GM10847 (cell line): ENCODE data around the gene TSSK2.
A peak's percentile ranks its signal among the peaks of the same experiment; 100 is the strongest.

ENCODE experiments used
- POLR2A ChIP-seq: IDR thresholded peaks from 2 replicates; pipeline ENCODE4 v1.6.1; 2011; ENCODE audit not compliant: insufficient read length; ENCODE audit errors: extremely low read depth

The TSSK2 gene

DNA sequence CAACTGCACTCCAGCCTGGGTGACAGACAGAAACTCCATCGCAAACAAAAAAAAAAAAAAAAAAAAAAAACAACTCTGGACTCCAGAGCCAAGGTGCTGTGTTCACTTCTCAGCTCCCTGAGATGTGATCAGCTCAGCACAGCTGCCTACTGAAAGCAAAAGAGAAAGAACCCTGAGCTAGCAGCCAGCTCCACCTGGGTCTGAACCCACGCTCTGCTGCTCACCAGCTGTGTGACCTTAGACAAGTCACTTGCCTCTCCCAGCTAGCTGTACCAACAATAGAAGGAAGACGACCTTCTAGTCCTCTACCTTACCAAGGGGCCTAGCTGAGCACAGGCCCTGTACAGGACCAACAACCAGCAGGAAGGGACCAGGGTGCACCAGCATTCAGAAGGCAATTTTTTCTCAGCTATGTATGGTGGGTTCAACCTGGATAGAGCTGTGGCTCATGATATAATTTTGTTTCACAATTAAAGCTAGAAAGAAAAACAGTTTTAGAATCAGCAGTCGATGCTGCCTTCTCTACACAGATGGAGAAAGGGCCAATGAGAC is 12.7 kb upstream of the TSSK2 start:
- TF ChIP-seq POLR2A: no peak

DNA sequence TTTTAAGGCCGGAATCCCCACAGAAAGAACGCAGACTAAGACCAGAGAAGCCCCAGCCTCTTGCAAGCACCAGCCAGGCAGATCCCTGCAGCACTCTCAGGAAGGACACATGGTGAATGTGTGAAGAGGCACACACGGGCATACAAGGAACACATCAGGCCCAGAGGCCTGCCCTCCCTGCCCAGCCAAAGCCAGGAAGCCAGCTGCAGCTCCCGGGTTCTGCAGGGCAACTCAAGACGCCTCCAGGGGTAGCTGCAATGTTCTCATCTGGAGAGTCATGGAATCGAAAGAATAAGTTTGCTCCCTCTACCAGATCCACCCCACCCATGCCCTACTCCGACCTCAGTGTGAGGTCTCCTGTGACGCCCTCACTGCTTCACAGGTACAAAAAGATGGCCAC is 11.2 kb upstream of the TSSK2 start:
- no peak for TF ChIP-seq POLR2A

GRCh38 chr22:19120829-19121630 is 10.1 kb upstream of the TSSK2 start:
- TF ChIP-seq POLR2A: no peak

DNA sequence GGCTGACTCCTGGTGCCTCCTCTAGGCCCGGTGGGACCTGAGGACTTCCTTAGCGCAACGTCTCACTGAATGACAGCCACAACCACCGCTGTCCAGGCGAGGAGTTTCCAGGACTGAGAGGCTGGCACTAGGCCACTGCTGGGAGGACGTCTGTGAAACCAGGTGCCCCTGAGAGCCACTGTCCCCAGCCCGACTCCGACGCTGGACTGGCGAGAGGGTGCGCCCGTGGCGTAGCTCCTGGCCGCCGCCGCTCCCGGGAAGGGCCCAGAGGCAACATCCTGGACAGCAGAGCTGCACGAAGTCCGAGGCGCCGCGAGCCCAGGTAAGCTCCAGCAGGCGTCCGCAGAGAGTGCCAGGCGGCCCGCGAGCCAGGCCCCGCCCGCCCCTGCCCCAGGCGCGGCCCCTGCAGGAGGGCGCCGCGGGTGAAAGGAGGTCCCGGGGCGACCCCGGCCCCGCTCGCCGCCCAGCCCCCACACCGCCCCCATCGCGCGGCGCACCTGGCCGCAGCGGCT is 9.4 kb upstream of the TSSK2 start:
- no peak for TF ChIP-seq POLR2A

GRCh38 chr22:19122143-19122751 is 8.9 kb upstream of the TSSK2 start, which contains the start of gene DGCR2:
TSS of gene DGCR2 (minus strand) at chr22:19122412. CDS start at chr22:19122206, 206 bp downstream.
- TF ChIP-seq POLR2A: peak; percentile 77

- no peak for TF ChIP-seq POLR2A
Observed at GRCh38 chr22:19122752-19123492, 8.2 kb upstream of the TSSK2 start.

GRCh38 chr22:19123936-19124335 is 7.2 kb upstream of the TSSK2 start:
- no peak for TF ChIP-seq POLR2A

DNA sequence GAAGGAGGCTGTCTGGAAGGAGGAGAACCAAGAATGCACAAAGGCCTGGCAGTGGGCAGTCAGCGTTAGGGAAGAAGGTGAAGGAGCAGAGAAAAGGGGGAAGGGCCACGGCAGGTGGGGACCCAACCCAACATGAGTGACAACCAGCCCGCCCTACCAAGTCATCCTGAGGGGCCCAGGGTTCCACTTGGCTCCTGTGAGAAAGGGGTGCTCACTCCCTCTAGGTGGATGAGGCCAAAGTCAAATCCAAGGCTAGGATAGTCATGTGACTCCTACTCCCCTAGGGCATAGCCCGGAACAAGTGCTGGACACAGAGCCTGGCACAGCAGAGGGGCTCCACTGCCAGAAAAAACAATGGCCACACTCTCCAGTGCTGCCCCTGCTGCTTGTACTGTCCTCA is 6.7 kb upstream of the TSSK2 start:
- TF ChIP-seq POLR2A: no peak

DNA sequence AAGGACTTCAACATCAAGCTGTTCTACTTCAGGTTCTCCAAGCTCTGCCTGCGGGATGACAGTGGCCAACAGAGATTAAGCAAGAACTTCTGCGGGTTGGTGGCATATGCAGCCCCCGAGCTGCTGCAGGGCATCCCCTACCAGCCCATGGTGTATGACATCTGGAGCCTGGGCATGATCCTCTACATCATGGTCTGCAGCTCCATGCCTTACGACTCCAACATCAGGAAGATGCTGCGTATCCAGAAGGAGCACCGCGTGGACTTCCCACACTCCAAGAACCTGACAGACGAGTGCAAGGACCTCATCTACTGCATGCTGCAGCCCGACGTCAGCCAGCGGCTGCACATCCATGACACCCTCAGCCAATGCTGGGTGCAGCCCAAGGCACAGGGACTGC is 6.1 kb upstream of the TSSK2 start:
- no peak for TF ChIP-seq POLR2A

- TF ChIP-seq POLR2A: no peak
Observed at GRCh38 chr22:19125474-19126308, 5.4 kb upstream of the TSSK2 start.

GRCh38 chr22:19126309-19127273 is 4.5 kb upstream of the TSSK2 start:
- no peak for TF ChIP-seq POLR2A

GRCh38 chr22:19127329-19128008 is 3.6 kb upstream of the TSSK2 start:
- TF ChIP-seq POLR2A: no peak

DNA sequence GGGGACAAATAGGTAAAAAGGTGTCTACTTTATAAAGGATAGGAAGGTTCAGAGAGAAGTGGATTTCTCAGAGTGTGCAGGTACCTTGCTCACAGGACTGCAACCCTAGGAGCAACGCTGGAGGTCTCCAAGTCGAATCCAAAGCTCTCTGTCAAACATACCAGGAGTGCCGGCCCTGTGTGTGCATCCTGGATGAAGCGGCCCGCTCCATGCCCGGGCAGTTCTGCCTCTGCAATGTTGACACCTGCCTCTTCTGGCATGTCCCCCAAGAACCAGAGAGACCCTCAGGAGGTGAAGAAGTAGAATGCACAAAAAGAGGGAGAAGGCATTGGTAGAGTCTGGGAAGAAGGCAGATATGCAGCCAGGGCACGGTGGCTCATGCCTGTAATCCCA is 3.1 kb upstream of the TSSK2 start:
- TF ChIP-seq POLR2A: no peak
